ENCODE measurements around the gene HNRNPUL2.

- no peak for TF ChIP-seq CTCF (conservative IDR thresholded peaks at IDR 0.05)
- no peak for TF ChIP-seq ZFX (IDR thresholded peaks at IDR 0.05)
These were observed 18.5 kb downstream of the HNRNPUL2 start for GRCh38 chr11:62708793-62709192.
